ENCODE data around the gene POMZP3. TPM values are rescaled to one million over a fixed set of nuclear protein-coding genes. Genes with fewer than 3 reads are reported as not detected.
"Not testable (repeated sequence)": the region's sequence is repeated elsewhere in the genome, so short reads cannot be mapped to it uniquely, and the experiment has no call there.

POMZP3 gene
- polyA plus RNA-seq, 4 donors = 10.9 to 20.4 (median 17.9) TPM

GRCh38 chr7:76591033-76591432 is 36.0 kb downstream of the POMZP3 start:
- not testable (repeated sequence) for DNase-seq (ENCODE audit: low read depth in 4 of 4, low spot score in 2 of 4)

GRCh38 chr7:76588586-76588985 is 38.5 kb downstream of the POMZP3 start:
- DNase-seq (ENCODE audit: low read depth in 4 of 4, low spot score in 2 of 4) = not testable (repeated sequence)

GRCh38 chr7:76586585-76587315 is 40.3 kb downstream of the POMZP3 start:
- DNase-seq (ENCODE audit: low read depth in 4 of 4, low spot score in 2 of 4) = not testable (repeated sequence)

- DNase-seq (ENCODE audit: low read depth in 4 of 4, low spot score in 2 of 4) = peak in 1 of 4 donors; percentile 2
Measured at GRCh38 chr7:76583636-76584281, 43.3 kb downstream of the POMZP3 start.

- DNase-seq (ENCODE audit: low read depth in 4 of 4, low spot score in 2 of 4) = peak in 1 of 4 donors; percentile 7
Measured at GRCh38 chr7:76582848-76583631, 44.0 kb downstream of the POMZP3 start.

- not testable (repeated sequence) for DNase-seq (ENCODE audit: low read depth in 4 of 4, low spot score in 2 of 4)
Measured at GRCh38 chr7:76575919-76576655, 51.0 kb downstream of the POMZP3 start.

- not testable (repeated sequence) for DNase-seq (ENCODE audit: low read depth in 4 of 4, low spot score in 2 of 4)
Measured at GRCh38 chr7:76575431-76575830, 51.6 kb downstream of the POMZP3 start.

- not testable (repeated sequence) for DNase-seq (ENCODE audit: low read depth in 4 of 4, low spot score in 2 of 4)
Measured at GRCh38 chr7:76572296-76572695, 54.8 kb downstream of the POMZP3 start.

GRCh38 chr7:76570324-76570775 is 56.7 kb downstream of the POMZP3 start:
- not testable (repeated sequence) for DNase-seq (ENCODE audit: low read depth in 4 of 4, low spot score in 2 of 4)

GRCh38 chr7:76568742-76569141 is 58.3 kb downstream of the POMZP3 start:
- DNase-seq (ENCODE audit: low read depth in 4 of 4, low spot score in 2 of 4) = not testable (repeated sequence)

GRCh38 chr7:76567753-76568152 is 59.3 kb downstream of the POMZP3 start:
- DNase-seq (ENCODE audit: low read depth in 4 of 4, low spot score in 2 of 4) = not testable (repeated sequence)

- DNase-seq (ENCODE audit: low read depth in 4 of 4, low spot score in 2 of 4) = not testable (repeated sequence)
Measured at GRCh38 chr7:76567311-76567710, 59.8 kb downstream of the POMZP3 start.

GRCh38 chr7:76565001-76565400 is 62.1 kb downstream of the POMZP3 start:
- DNase-seq (ENCODE audit: low read depth in 4 of 4, low spot score in 2 of 4) = not testable (repeated sequence)

GRCh38 chr7:76561342-76561741 is 65.7 kb downstream of the POMZP3 start:
- DNase-seq (ENCODE audit: low read depth in 4 of 4, low spot score in 2 of 4) = not testable (repeated sequence)

GRCh38 chr7:76560157-76560556 is 66.9 kb downstream of the POMZP3 start:
- not testable (repeated sequence) for DNase-seq (ENCODE audit: low read depth in 4 of 4, low spot score in 2 of 4)

Other genes with a start within 250 kb of the POMZP3 start
- gene SSC4D, start 217.6 kb downstream of the POMZP3 start, polyA plus RNA-seq (ENCODE audit: insufficient read length in 4 of 4) = 1 to 10 TPM; 3.9 to 6.9 (median 4.4) TPM
- gene ZP3, start 202.3 kb downstream of the POMZP3 start, polyA plus RNA-seq (ENCODE audit: insufficient read length in 4 of 4) = 10 to 100 TPM in 1 of 4 donors, 1 to 10 TPM in 3; 1.7 to 16.2 (median 3.2) TPM
- 10 to 100 TPM in 1 of 4 donors, 1 to 10 TPM in 3; 5.6 to 14.5 (median 9.3) TPM for gene DTX2, start 165.6 kb downstream of the POMZP3 start, polyA plus RNA-seq (ENCODE audit: insufficient read length in 4 of 4)
- 1 to 10 TPM; 2.2 to 4.2 (median 2.6) TPM for gene UPK3B, start 116.7 kb downstream of the POMZP3 start, polyA plus RNA-seq (ENCODE audit: insufficient read length in 4 of 4)
- 1 to 10 TPM; 1.3 to 6.0 (median 2.9) TPM for gene SPDYE16, start 84.0 kb downstream of the POMZP3 start, polyA plus RNA-seq (ENCODE audit: insufficient read length in 4 of 4)

Data from left renal cortex interstitium (tissue), 4 donors.